LoVo (cell line): Measurements from ENCODE around the gene TTC12.

Source experiments
- DNase-seq: peaks from one replicate; pipeline ENCODE4 v3.0.0-alpha.2; 2016; ENCODE audit warnings: low spot score

Gene TTC12, protein sequence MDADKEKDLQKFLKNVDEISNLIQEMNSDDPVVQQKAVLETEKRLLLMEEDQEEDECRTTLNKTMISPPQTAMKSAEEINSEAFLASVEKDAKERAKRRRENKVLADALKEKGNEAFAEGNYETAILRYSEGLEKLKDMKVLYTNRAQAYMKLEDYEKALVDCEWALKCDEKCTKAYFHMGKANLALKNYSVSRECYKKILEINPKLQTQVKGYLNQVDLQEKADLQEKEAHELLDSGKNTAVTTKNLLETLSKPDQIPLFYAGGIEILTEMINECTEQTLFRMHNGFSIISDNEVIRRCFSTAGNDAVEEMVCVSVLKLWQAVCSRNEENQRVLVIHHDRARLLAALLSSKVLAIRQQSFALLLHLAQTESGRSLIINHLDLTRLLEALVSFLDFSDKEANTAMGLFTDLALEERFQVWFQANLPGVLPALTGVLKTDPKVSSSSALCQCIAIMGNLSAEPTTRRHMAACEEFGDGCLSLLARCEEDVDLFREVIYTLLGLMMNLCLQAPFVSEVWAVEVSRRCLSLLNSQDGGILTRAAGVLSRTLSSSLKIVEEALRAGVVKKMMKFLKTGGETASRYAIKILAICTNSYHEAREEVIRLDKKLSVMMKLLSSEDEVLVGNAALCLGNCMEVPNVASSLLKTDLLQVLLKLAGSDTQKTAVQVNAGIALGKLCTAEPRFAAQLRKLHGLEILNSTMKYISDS

DNA sequence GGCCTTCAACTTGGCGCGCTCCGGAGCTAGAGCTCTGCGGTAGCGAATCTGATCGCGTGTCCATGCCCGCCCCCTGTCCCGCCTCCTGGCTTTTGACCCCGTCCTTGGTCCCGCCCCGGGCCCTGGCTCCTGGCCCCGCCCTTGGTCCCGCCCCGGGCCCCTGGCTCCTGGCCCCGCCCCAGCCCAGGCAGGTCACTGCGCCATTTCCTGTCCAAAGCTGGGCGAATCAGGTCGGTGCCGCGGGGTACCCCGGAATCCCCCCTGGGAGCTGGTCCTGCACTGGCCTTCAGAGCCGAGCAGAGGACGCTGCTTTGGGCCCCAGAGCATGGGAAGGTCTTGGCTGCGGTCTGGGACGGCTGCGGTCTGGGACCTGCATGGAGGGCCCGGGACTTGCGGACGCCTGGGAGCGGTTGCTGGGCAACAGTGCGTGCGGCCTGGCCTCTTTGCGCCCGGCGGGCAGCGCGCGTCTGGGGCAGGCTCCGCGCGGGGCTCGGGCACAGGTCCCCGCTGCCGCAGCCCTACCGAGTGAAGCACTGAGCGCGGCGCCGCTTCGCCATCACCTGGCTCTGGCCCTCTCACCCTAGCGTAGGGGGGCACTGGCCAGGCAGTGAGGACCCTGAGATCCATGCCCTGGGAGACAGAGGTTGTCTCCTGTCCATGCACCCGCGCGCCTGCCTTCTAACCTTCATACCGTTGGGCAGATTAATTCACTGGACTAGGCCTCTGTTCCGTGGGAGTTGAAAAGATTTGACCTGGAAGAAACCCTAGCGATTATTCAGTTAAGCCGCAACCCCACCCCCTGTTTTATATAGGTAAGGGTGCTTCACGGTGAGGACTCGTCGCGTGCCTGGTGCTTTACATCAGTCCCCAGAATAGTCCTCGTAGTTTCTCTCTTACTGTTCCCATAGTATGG, at the start of gene TTC12:
TSS of gene TTC12 (plus strand) at position 195 of the 913 bp plus-strand sequence. CDS start 1,675 bp downstream, outside the sequence.
- peak; percentile 92 for DNase-seq

DNA sequence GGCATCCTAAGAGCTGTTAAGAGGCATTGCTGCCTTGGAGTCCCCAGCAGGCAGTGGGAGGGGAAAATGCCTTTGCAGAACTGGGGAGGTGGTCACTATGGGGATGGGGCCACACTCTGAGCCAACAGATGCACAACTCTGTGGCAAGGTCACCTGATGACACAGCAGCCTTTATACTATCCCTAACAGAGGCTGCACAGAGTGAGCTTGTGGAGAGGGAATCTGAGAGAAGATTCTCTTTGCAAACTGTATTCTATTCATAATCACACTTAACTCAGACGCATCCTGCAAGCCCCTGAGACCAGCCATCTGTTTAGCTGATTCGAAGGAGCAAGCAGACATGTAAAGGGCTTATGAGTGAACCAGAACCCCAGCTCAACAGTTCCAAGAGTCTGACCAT, 49.0 kb upstream of the TTC12 start:
- no peak for DNase-seq

DNA sequence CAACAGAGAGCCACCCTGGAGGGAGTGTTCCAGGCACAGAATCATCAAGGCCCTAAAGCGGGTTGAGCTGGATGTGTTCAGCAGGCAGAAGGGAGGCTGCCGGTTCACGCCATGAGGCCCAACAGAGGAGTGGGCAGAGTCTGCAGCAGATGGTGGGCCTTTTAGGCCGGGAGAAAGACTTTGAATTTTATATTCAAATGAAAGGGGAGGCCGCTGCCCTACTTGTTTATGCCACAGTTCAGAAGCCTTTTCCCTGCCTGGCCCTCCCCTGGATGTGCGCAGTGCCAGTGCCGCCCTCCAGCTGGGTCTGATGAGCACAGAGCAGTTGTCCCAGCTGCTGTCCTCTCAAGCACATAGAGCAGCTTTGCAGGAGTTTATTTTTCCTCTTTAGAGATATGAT, 46.9 kb upstream of the TTC12 start:
- no peak for DNase-seq

DNA sequence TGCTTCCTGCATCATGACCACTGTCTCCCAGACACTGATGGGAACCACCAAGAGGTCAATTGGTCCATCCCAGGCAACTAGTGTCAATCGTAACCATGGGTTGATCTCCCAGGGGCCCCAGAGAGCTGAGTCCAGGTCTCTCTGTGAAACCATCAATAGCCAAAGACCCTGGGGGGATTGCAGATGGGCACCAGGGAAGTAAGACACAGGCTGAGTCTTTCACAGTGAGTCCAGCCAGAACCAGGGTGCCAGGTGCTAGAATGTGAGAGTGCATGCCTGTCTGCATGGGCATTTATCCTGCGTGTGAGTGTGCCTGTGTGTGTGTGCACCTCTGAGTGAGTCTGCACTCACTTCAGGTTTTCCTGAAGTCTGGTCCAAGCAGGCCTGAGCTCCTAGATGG, 45.3 kb upstream of the TTC12 start:
- DNase-seq = no peak

DNA sequence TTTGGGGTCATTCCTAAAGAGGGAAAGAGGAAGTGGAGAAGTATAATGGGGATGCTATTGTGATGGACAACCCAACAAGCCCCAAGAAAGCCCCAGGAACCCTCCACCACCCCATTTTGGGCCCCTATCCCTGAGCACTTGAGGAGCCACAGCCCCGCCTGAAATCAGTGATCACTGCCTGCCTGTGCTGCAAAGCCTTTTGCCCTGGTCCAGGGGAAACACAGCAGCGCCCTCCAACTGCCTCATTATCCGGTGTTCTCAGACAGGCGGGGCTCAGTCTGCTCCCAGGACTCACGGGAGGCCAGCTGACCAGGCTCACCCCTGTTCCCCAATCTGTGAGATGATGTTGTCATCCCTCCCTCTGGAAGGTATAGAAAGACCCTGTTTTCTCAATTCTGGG, 44.7 kb upstream of the TTC12 start:
- no peak for DNase-seq

DNA sequence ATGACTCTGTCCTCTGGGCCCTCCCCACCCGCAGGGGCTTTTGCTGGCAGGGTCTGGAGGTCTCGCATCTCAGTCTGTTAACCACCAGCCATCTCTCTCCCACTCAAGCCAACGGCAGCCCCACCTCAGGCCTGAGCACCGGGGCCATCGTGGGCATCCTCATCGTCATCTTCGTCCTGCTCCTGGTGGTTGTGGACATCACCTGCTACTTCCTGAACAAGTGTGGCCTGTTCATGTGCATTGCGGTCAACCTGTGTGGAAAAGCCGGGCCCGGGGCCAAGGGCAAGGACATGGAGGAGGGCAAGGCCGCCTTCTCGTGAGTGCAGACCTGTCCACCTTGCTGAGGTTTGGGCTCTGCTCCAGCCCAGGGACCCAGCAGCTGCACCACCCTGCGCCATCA, 44.3 kb upstream of the TTC12 start:
- DNase-seq = no peak

DNA sequence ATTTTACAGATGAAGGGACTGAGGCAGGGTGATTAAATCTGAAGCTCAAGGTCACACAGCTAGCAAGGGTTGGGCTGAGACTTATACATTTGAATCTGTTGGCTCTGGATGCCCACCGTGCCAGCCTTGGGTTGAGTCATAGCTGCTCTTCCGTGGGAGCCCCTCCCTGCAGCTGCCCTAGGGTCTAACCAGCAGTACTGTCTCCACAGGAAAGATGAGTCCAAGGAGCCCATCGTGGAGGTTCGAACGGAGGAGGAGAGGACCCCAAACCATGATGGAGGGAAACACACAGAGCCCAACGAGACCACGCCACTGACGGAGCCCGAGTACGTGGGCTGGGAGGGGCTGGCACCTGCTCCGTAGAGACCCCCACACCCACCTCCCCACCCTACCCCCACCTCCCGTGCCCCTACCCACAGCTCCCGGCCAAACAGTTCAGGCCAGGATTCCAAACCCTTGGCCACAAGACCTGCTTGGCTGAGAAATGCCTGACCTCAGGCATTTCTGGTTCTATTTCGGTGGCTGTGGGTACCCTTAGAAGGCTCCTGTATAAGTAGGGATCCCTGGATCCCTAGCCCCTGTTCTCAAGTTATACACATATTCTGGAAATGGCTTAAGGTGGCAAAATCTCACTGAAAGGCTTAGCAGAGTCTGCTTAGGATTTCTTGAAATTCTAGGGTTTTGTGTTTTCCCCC, 42.7 kb upstream of the TTC12 start:
- DNase-seq = no peak

DNA sequence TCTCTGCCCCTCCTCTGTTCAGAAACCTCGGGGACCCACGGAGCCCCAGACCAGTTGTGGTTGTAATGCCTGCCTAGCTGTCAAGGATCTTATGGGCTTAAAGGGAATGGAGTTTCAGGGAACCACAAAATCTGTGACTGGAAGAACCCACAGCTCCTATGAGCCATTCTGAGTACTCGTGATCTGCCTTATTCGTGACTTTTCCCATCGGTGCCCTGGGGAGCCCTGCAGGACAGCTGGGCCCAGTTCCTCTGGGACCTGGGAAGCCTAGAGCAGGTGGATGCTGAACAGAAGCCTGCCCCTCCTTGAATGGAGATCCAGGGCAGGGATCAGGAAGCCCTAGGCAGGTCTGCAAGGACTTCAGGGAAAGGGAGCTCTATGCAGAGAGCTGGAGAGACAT, 42.1 kb upstream of the TTC12 start:
- DNase-seq = no peak

DNA sequence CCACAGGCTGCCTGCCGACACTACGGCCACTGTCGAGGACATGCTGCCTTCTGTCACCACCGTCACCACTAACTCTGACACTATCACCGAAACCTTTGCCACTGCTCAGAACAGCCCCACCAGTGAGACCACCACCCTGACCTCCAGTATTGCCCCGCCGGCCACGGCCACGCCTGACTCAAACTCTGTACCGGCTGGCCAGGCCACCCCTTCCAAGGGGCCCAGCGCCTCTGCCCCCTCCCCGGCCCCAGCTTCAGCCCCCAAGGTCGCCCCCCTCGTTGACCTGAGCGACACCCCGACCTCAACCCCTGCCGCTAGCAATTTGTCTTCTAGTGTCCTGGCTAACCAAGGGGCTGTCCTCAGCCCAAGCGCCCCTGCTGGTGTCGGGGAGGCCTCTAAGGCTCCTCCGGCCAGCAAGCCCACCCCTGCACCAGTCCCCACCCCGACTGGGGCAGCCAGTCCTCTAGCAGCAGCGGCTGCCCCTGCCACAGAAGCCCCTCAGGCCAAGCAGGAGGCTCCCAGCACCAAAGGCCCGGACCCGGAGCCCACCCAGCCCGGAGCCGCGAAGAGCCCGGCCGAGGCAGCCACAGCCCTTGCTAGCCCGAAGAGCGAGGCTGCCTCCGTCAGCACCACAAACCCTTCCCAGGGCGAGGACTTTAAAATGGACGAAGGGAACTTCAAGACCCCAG, 41.3 kb upstream of the TTC12 start:
- DNase-seq = no peak

DNA sequence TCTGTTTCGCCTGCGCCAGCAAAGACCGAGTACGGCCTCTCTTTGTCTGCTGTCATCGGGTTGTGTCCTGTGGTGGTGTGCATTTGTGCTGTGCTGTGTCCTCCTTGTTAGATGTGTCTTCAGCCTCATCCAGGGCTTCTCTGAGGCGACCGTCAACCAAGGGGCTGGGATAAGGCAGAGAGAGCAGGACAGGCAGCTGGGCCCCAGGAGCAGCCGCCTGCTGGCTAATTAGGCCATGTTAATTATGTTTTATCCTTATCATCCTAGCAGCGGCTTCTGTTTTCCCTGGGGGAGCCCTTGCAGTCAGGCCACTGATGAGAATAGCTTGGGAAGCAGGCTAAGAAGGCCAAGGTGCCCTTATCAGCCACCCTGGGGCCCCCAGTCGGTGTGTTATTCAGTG, 40.7 kb upstream of the TTC12 start:
- DNase-seq = no peak

DNA sequence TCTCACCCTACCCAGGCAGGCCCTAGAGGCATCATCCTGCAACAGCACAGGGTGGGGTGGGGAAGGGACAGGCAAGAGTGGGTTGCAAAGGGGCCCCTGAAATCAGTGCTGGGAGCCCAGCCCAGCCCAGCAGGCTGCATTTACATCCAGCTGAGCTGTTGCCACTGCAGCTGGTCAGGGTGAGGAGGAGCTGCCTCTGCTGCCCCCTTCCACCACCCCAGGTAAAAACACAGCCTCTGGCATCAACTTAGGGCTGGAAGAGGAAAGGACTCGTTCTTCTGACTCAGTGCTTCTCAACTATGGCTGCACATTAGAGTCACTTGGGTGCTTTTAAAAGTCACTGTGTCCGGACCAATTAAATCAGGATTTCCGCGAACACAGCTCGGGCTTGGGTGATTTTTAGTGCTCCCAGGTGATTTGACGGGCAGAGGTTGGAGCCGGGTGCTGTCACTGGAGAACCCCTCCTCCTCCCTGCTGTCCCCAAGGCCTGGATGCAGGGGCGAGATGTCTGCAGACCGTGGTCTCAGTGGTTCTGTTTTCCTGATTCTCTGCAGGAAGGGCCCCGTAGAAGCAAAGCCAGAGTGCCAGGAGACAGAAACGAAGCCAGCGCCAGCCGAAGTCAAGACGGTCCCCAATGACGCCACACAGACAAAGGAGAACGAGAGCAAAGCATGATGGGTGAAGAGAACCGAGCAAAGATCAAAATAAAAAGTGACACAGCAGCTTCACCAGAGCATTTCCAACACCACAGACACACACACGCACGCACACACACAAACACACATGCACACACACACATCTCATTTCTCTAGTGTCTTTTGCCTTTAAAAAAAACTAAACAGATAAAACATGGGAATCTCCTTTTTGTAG, 39.4 kb upstream of the TTC12 start:
- no peak for DNase-seq

DNA sequence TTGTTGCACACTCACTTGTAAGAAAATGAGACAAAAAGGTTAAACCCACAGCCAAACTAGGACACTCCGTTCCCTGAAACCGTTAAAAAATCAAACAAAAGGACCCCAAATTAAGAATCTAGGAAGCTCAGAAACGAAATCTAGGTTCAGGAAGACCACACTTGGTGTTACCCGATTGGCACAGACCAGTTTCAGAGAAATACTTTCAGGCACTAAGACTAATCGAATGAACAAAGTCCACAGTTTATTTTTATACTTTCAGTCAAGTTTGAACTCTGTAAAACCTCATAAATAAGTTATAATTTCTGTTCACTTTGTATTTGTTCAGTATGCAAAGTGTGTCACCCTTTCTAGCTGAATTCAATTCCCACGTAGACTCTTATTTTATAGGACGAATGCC, 38.8 kb upstream of the TTC12 start:
- no peak for DNase-seq

DNA sequence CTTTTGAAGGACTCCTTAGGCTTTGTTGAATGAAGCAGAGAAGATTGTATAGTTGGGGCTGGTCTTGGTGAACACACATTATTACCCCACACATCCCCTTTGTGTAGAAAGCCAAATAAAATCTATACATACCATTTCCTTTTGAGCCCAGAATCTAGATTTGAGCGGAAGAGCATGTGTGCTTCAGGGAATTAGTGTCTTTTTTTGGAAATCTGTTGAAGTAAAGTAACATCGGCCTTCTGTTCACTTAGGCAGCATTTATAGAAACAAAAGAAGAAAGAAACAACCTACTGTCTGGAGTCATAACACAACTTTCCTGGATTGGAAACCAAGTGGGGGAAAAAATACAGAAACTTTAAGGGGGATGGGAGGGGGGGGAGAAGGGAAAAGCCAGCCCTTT, 37.9 kb upstream of the TTC12 start:
- no peak for DNase-seq

DNA sequence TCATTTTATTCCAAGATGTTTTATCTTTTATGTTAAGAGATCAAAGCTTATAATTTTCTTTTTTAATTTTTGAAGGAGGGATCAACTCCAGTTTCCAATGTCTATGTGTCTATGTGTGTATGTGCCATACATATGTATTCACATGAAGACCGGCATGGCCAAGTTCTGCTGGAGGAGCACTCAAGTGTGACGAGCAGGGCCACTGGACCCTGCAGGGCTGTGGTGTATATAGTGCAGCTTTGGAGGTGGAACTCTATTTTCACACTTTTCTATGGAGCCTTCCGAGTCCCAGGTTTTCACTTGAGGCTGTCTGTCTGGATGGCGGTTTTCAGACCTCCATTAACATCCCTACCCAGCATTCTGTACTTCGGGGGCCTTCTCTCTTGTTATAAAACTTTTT, 36.5 kb upstream of the TTC12 start:
- DNase-seq = no peak

DNA sequence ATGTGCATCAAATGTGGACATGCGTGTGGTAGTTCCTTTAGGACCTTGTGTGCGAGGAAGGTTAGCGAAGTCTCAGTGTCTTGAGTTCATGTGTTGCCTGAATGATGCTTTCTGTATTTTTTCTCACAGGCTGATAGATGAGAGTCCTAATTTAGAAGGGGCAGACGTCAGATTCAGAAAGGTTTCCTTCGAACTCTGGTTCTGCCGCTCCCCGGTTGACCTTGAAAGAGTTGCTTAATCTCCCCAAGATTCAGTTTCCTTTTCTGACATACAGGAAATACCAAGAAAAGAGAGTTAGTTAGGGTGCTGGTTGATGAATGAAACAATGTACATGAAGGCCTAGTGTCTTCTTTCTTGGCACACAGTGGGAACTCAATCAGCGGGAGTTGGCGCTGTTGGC, 35.9 kb upstream of the TTC12 start:
- no peak for DNase-seq

DNA sequence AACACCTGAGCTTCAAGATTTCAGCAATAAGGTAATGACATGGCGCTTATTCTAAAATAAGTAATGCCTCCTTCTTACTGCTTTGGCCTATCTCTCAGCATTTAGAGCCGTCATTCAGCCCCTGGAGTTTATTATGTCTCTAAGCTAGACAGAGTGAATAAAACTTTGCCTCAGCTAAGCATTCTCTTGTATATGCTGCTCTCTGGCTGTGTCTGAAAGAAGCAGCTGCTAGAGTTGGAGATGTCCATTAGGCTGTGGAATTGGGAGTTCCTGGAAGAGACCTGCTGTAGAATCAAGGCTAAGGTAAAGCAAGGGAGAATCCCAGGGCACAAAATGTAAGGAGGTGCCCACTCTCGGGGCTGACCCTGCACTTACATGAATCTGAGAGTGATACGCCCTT, 35.5 kb upstream of the TTC12 start:
- no peak for DNase-seq

DNA sequence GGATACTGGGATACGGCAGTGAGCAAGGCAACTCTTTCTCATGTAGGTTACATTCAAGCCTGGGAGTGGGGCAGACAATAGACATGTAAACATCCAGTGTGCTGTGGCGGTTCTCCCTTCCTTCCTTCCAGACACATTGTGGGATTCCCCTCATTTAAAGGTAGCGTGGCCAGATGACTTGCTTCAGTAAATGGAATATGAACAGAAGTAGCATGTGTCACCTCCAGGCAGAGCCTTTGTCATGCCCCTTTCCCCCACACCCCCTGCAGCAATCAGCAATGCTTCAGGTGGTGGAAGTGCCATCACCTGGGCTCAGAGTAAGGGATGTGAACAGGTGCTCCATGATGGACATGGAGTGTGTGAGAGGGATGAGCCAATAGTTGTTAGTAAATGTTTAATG, 34.8 kb upstream of the TTC12 start:
- DNase-seq = no peak

DNA sequence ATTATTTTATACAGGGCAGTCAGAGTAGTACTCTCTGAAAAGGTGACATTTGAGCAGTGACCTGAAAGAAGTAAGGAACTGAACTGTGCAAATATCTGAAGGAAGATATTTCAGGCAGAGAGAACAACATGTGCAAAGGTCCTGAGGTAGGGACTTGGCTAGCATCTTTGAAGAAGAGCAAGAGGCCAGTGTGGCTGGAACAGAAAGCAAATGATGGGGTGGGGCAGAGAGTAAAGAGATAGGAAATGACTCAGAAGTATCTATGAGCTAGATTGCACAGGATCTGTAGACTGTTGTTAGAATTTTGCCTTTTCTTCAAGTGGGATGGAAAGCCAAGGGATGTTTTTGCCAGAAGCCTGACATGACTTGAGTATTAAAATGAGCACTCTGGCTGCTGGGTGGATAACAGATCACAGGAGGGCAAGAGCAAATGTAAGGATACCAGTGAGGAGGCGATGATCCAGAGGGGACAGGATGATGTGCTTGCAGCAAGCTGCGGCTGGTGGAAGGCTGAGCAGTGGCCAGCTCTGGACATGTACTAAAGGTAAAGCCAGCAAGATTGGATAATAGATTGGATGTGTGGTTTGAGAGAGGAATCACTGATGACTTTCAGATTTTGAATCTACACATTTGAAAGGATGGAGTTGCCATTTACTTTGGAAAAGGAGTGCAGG, 33.2 kb upstream of the TTC12 start:
- no peak for DNase-seq

DNA sequence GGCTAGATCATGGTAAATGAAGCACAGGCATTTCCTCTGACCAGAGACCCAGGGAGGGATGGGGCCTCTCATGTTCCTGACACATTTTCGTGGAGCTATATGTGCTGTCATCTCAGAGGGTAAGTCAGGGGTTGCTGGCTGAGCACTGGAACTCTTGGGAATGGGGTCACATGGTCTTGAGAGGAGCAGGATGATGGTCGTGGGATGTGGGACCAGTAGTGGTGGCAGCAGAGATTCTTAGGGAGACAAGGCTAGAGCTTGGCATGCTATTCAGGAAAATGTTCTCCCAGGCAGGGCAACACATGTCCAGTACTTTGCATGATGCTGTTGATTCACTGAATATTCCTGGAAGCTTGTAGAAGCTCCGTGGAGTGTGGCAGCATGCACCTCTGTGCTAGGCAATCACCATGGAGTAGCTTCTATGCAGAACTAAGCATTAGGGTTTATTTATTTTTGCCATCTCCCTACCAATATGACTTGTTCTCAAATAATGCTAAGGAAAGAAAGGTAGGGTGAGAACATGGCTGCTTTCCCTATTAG, 31.4 kb upstream of the TTC12 start:
- no peak for DNase-seq

DNA sequence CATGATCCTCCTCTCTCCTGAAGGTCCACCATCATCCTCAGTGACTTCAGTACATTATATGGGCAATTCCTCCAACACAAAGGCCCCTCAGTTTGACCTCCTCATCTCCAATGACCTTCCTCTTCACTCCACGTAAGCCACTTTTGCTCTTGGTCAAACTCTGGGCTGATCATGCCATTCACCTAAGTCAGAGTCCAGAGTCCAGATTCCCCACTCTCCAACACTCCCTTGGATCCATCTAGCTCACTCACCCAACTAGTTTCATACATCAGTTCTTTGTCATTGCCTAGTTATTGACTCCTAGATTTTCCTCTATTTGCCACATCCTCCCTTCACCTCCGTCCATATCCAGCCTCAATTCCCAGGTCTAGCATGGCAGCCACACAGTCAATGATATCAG, 30.5 kb upstream of the TTC12 start:
- DNase-seq = no peak
